Stimulated activated naive CD8-positive, alpha-beta T cell treated with anti-CD3 and anti-CD28 coated beads, Interleukin-15, Interleukin-2, amounts not matched to agents 100 ng/mL and 50 ng/mL, for 24 hours (primary cell): ENCODE data around the gene MLLT6.

Experiments used
- H3K27ac Mint-ChIP-seq: one replicate; pipeline ENCODE4 v1.8.0; 2021; ENCODE audit warnings: mild to moderate bottlenecking, mixed read lengths
- H3K27me3 Mint-ChIP-seq: one replicate; pipeline ENCODE4 v1.8.0; 2021; ENCODE audit warnings: mixed read lengths
- H3K36me3 Mint-ChIP-seq: one replicate; pipeline ENCODE4 v1.8.0; 2021; ENCODE audit warnings: low read depth, mixed read lengths
- H3K4me1 Mint-ChIP-seq: one replicate; pipeline ENCODE4 v1.8.0; 2021; ENCODE audit warnings: low read depth, mixed read lengths
- H3K4me3 Mint-ChIP-seq: one replicate; pipeline ENCODE4 v1.8.0; 2021; ENCODE audit warnings: mild to moderate bottlenecking, mixed read lengths
- H3K9me3 Mint-ChIP-seq: one replicate; pipeline ENCODE4 v1.8.0; 2021; ENCODE audit warnings: mixed read lengths

MLLT6 gene

GRCh38 chr17:38697061-38697820, 7.8 kb upstream of the MLLT6 start:
- Mint-ChIP-seq H3K36me3 (peaks cover 8% of the 10 kb centered on the region), H3K9me3 (peaks cover 3% of the 10 kb centered on the region), H3K4me1 (peaks cover 56% of the 10 kb centered on the region), H3K27ac (peak overlapping the region; percentile 13), H3K4me3 (no peak overlapping the region), H3K27me3 (no peaks in the 10 kb centered on the region)

- Mint-ChIP-seq H3K27ac (peak overlapping the region; percentile 100), H3K36me3 (peaks cover 11% of the 10 kb centered on the region), H3K9me3 (peaks cover 3% of the 10 kb centered on the region), H3K27me3 (no peaks in the 10 kb centered on the region), H3K4me3 (no peak overlapping the region), H3K4me1 (peaks cover 65% of the 10 kb centered on the region)
These were observed 6.3 kb upstream of the MLLT6 start for GRCh38 chr17:38698760-38699159.

- peaks cover 58% of the 10 kb centered on the region for H3K4me1 Mint-ChIP-seq
- H3K36me3 Mint-ChIP-seq = peaks cover 24% of the 10 kb centered on the region
- peaks cover 3% of the 10 kb centered on the region for H3K9me3 Mint-ChIP-seq
- peak overlapping the region; percentile 100 for H3K27ac Mint-ChIP-seq
- no peaks in the 10 kb centered on the region for H3K27me3 Mint-ChIP-seq
- peak overlapping the region; percentile 82 for H3K4me3 Mint-ChIP-seq
These were observed 3.4 kb upstream of the MLLT6 start for GRCh38 chr17:38701504-38702165.

- Mint-ChIP-seq H3K27ac (peak overlapping the region; percentile 100), H3K27me3 (no peaks in the 10 kb centered on the region), H3K4me1 (peaks cover 56% of the 10 kb centered on the region), H3K9me3 (peaks cover 3% of the 10 kb centered on the region), H3K36me3 (peaks cover 28% of the 10 kb centered on the region), H3K4me3 (peak overlapping the region; percentile 100)
These were observed 2.7 kb upstream of the MLLT6 start for GRCh38 chr17:38702166-38702915.

- Mint-ChIP-seq H3K4me1 (peaks cover 59% of the 10 kb centered on the region), H3K27me3 (no peaks in the 10 kb centered on the region), H3K4me3 (peak overlapping the region; percentile 100), H3K36me3 (peaks cover 36% of the 10 kb centered on the region), H3K27ac (peak overlapping the region; percentile 100), H3K9me3 (peaks cover 3% of the 10 kb centered on the region)
These were observed 1.9 kb upstream of the MLLT6 start for GRCh38 chr17:38702916-38703741.

- Mint-ChIP-seq H3K27me3 (no peaks in the 10 kb centered on the region), H3K4me3 (peak overlapping the region; percentile 100), H3K36me3 (peaks cover 40% of the 10 kb centered on the region), H3K9me3 (peaks cover 3% of the 10 kb centered on the region), H3K4me1 (peaks cover 60% of the 10 kb centered on the region), H3K27ac (peak overlapping the region; percentile 100)
These were observed 1.1 kb upstream of the MLLT6 start for GRCh38 chr17:38703742-38704605.

GRCh38 chr17:38705523-38705802, 390 bp downstream of the MLLT6 start:
- Mint-ChIP-seq H3K4me3 (peak overlapping the region; percentile 97), H3K27ac (no peak overlapping the region), H3K27me3 (no peaks in the 10 kb centered on the region), H3K9me3 (no peaks in the 10 kb centered on the region), H3K4me1 (peaks cover 59% of the 10 kb centered on the region), H3K36me3 (peaks cover 48% of the 10 kb centered on the region)

DNA sequence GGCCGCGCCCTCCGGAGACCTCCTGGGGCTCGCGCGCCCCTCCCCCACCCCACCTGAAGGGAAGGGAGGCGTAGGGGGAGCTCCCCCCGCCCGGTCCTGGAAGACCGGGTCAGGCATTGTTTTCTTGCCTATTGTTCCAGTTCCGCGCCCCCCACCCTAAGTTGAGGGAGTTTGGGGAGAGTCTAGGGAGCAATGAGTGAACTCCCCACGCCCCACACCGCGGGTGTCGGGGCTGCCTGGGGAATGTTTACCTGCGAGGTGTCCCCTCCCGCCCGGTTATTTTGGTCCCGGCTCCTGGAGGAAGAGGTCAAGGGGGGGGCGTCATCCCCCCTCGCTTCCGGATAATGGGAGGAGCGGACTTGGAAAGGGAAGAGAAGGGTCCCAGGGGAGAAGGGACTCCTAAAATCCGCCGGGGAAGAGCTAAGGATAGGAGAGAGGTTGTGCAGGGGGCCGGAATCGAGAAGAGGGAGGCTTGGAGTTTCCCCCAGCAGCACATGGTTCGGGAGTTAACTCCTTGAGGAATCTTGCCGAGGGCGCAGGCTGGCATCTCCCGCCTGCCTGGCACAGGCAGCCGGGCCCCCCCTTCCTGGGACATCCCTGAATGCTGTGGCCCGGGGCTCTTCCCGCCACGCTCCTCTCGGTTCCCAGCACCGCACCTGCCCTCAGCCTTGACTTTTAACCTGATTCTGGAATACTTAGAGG, 881 bp downstream of the MLLT6 start:
- Mint-ChIP-seq H3K4me1 (peaks cover 60% of the 10 kb centered on the region), H3K27me3 (no peaks in the 10 kb centered on the region), H3K9me3 (no peaks in the 10 kb centered on the region)

GRCh38 chr17:38706505-38707216, 1.6 kb downstream of the MLLT6 start:
- Mint-ChIP-seq H3K4me1 (peaks cover 60% of the 10 kb centered on the region), H3K9me3 (no peaks in the 10 kb centered on the region), H3K4me3 (peak overlapping the region; percentile 97), H3K27ac (peak overlapping the region; percentile 96), H3K27me3 (no peaks in the 10 kb centered on the region), H3K36me3 (peaks cover 60% of the 10 kb centered on the region)

More for the DNA sequence above, 881 bp downstream of the MLLT6 start:
- Mint-ChIP-seq H3K27ac (peak overlapping the region; percentile 96), H3K4me3 (peak overlapping the region; percentile 97), H3K36me3 (peaks cover 53% of the 10 kb centered on the region)

DNA sequence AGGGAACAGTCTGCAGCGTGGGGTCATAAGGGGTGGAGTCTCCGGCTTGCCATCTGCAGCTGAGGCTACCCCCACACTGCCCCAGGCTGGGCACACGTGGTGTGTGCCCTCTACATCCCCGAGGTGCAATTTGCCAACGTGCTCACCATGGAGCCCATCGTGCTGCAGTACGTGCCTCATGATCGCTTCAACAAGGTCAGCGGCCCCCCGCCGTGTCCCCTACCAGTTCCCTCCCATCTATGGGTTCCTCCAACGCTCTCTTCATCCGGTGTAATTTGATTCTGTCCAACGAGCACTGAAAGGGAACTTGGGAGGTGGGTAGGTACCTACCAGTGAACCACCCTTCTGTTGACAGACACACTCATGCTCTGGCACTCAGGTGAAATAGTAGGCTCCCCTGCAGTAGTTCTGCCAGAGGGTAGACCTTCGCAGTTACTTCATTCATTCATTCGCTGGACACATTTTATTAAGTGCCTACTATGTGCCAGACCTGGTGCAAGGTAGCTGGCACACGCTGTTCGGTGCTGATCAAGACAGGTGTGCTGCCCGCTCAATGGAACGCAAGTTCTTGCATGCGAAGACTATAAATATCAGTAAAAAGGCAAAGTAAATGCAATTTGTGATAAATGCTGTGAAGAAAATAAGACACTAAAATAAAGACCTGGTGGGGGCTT, 2.7 kb downstream of the MLLT6 start:
- no peaks in the 10 kb centered on the region for H3K27me3 Mint-ChIP-seq
- peak overlapping the region; percentile 96 for H3K27ac Mint-ChIP-seq
- peak overlapping the region; percentile 97 for H3K4me3 Mint-ChIP-seq
- peaks cover 59% of the 10 kb centered on the region for H3K4me1 Mint-ChIP-seq
- H3K36me3 Mint-ChIP-seq = peaks cover 61% of the 10 kb centered on the region
- H3K9me3 Mint-ChIP-seq = no peaks in the 10 kb centered on the region

DNA sequence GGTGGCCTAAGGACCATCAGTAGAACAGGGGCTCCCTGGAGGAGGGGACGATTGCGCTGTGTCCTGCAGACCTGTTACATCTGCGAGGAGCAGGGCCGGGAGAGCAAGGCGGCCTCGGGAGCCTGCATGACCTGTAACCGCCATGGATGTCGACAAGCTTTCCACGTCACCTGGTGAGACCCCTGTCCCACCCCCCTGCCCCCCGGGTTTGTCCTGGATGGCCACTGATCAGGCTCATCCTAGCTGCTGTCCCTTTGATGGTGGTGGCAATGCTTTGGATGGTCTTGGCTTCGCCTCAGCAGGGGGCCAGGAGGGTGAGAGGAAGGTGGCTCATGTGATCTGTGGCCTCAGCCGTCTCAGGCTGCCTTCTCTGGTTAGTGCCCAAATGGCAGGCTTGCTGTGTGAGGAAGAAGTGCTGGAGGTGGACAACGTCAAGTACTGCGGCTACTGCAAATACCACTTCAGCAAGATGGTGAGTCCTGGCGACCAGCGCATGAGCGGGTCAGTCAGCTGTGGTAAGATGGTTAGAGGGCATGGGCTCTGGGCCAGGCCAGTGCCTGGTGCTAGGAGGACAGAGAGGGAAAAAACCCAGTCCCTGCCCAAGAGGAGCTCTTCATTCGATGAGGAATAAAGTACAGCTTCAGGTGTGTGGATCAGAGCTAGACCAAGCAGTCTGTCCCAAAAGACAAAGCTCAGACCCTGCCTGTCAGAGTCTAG, 4.2 kb downstream of the MLLT6 start:
- peaks cover 61% of the 10 kb centered on the region for H3K4me1 Mint-ChIP-seq
- H3K27ac Mint-ChIP-seq = peak overlapping the region; percentile 77

More for the DNA sequence above, 4.2 kb downstream of the MLLT6 start:
- Mint-ChIP-seq H3K4me3 (no peak overlapping the region), H3K36me3 (peaks cover 64% of the 10 kb centered on the region), H3K9me3 (no peaks in the 10 kb centered on the region), H3K27me3 (no peaks in the 10 kb centered on the region)
